ENCODE results near the gene LAMB4.

- no peak for TF ChIP-seq CTCF (IDR thresholded peaks at IDR 0.05)
- TF ChIP-seq CHD2 (IDR thresholded peaks at IDR 0.05; ENCODE audit: low read length, partially characterized antibody) = no peak
- TF ChIP-seq FOSL2 (IDR thresholded peaks at IDR 0.05; ENCODE audit: borderline replicate concordance, low read depth) = no peak
- TF ChIP-seq POLR2AphosphoS5 (IDR thresholded peaks at IDR 0.05; ENCODE audit: low read depth, low read length) = no peak
- no peak for TF ChIP-seq USF2 (IDR thresholded peaks at IDR 0.05; ENCODE audit: borderline replicate concordance, low read depth, low read length)
- TF ChIP-seq PBX3 (IDR thresholded peaks at IDR 0.05) = no peak
- no peak for TF ChIP-seq TEAD4 (IDR thresholded peaks at IDR 0.05; ENCODE audit: borderline replicate concordance, insufficient read depth)
- TF ChIP-seq NFIC (IDR thresholded peaks at IDR 0.05; ENCODE audit: borderline replicate concordance) = no peak
Measured at GRCh38 chr7:108063520-108063933, 66.6 kb downstream of the LAMB4 start.
